PC-9 (cell line): ENCODE measurements around the gene LMAN1L.

ENCODE experiments used
- EZH2 ChIP-seq: fragments of 200-600 bp; sonication (generic); IDR thresholded peaks from 2 replicates; pipeline ENCODE4 v1.8.0; 2017; ENCODE audit warnings: antibody characterized with exemption, low read depth
- TF ChIP-seq, protein P1 (sequence below): fragments of 200-600 bp; sonication (generic); conservative IDR thresholded peaks from 2 replicates; pipeline ENCODE4 v1.6.1; 2017; ENCODE audit warnings: mixed run types, antibody characterized with exemption, mild to moderate bottlenecking, moderate library complexity

DNA sequence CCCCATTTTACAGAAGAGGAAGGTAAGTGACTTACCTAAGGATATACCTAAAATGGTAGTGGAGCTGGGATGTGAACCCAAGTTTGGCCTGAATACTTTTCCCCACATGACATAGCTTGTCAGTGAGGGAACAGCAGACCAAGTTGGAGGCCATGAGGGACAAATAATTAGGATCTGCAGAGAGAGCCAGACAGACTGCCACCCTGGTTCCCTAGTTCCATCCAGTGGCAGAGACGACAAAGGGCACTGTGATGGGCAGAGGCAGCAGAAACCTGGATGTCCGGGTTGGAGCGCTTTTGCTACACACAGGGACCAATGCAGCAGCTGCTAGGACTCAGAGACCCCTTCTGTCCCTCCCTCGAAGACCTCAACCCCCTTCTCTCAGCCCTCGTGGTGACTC, 15.0 kb downstream of the LMAN1L start:
- TF ChIP-seq, protein P1, sequence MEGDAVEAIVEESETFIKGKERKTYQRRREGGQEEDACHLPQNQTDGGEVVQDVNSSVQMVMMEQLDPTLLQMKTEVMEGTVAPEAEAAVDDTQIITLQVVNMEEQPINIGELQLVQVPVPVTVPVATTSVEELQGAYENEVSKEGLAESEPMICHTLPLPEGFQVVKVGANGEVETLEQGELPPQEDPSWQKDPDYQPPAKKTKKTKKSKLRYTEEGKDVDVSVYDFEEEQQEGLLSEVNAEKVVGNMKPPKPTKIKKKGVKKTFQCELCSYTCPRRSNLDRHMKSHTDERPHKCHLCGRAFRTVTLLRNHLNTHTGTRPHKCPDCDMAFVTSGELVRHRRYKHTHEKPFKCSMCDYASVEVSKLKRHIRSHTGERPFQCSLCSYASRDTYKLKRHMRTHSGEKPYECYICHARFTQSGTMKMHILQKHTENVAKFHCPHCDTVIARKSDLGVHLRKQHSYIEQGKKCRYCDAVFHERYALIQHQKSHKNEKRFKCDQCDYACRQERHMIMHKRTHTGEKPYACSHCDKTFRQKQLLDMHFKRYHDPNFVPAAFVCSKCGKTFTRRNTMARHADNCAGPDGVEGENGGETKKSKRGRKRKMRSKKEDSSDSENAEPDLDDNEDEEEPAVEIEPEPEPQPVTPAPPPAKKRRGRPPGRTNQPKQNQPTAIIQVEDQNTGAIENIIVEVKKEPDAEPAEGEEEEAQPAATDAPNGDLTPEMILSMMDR: no peak
- no peak for TF ChIP-seq EZH2
